Smooth muscle cell (in vitro differentiated cells): ENCODE data around the gene HOXB4. TPM values are rescaled to one million over a fixed set of nuclear protein-coding genes. Genes with fewer than 3 reads are reported as not detected.

ENCODE experiments used
- DNase-seq: peaks from one replicate; lab custom pipeline; 2025; ENCODE audit not compliant: unreplicated experiment; lab: John Stamatoyannopoulos, UW
- H2AFZ ChIP-seq: fragments of 200-600 bp; sonication (generic); 2 replicates; pipeline ENCODE4 v1.6.0; 2016; ENCODE audit warnings: antibody characterized with exemption, low read depth, mild to moderate bottlenecking
- H3F3A ChIP-seq: fragments of 200-600 bp; sonication (generic); 2 replicates; pipeline ENCODE4 v1.6.0; 2017; ENCODE audit warnings: antibody characterized with exemption, low read depth
- H3K27ac ChIP-seq: fragments of 200-600 bp; sonication (generic); 2 replicates; pipeline ENCODE4 v1.5.1; 2016; ENCODE audit warnings: low read depth, mild to moderate bottlenecking
- H3K27me3 ChIP-seq: fragments of 200-600 bp; sonication (generic); 2 replicates; pipeline ENCODE4 v1.6.1; 2016; ENCODE audit warnings: low read depth, mild to moderate bottlenecking
- H3K36me3 ChIP-seq: fragments of 200-600 bp; sonication (generic); 2 replicates; pipeline ENCODE4 v1.5.1; 2016; ENCODE audit warnings: low read depth
- H3K4me1 ChIP-seq: fragments of 200-600 bp; sonication (generic); 2 replicates; pipeline ENCODE4 v1.5.1; 2016; ENCODE audit warnings: low read depth
- H3K4me2 ChIP-seq: fragments of 200-600 bp; sonication (generic); 2 replicates; pipeline ENCODE4 v1.6.0; 2016; ENCODE audit warnings: mild to moderate bottlenecking
- H3K4me3 ChIP-seq: fragments of 200-600 bp; sonication (generic); 2 replicates; pipeline ENCODE4 v1.5.1; 2016; ENCODE audit warnings: mild to moderate bottlenecking
- H3K79me2 ChIP-seq: fragments of 200-600 bp; sonication (generic); 2 replicates; pipeline ENCODE4 v1.6.0; 2016; ENCODE audit warnings: low read depth, mild to moderate bottlenecking
- H3K9ac ChIP-seq: fragments of 200-600 bp; sonication (generic); 2 replicates; pipeline ENCODE4 v1.6.0; 2016; ENCODE audit warnings: low read depth
- H3K9me3 ChIP-seq: fragments of 200-600 bp; sonication (generic); replicated peaks from 2 replicates; pipeline ENCODE4 v1.5.1; 2016; ENCODE audit warnings: low read depth
- H4K20me1 ChIP-seq: fragments of 200-600 bp; sonication (generic); 2 replicates; pipeline ENCODE4 v1.6.0; 2016; ENCODE audit warnings: low read depth
- WGBS: methylation state at CpG from one replicate; pipeline ENCODE4 v1.1.7; 2016; ENCODE audit warnings: low lambda C conversion rate; 5-methylcytosine and 5-hydroxymethylcytosine counted together
- polyA plus RNA-seq: library from polyadenylated mRNA; unstranded; fragments of >200 nt; fragmentation: Nextera tagmentation; extraction: Ambion mirVana; gene quantifications from 2 replicates; pipeline ENCODE4 v1.2.1, GENCODE V29; 2016
- total RNA-seq: library from RNA; depleted of rRNA; stranded (reverse); fragments of >200 nt; gene quantifications from 2 replicates; pipeline ENCODE4 v1.2.3, GENCODE V29; 2014
- TF ChIP-seq, protein P1 (sequence below): fragments of 200-600 bp; sonication (generic); IDR thresholded peaks from 2 replicates; pipeline ENCODE4 v1.5.1; 2017; ENCODE audit warnings: borderline replicate concordance, mild to moderate bottlenecking, antibody characterized with exemption; ENCODE audit not compliant: insufficient read depth, poor library complexity, severe bottlenecking

Gene HOXB4
- total and polyA plus RNA-seq, 2 experiments from 2014 or later: 0.96 to 2.6 TPM

DNA sequence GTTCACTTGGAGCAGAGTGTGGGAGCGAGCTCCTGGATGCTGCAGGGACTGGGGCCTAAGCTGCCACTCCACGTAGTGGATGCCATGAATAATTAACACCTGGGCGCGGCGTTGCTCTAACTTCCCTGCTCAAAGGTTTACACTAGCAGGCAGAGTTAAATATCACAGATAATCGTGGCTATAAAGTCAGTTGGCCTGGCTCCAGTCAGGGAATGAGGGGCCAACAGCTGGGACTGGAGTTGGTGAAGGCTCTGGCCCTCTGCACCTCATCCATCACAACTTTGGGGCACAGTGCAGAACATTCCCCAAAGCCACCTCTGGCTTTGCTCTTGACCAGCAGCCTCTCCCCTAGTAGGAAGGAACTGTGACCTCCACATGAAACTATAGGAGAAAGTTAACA lies 10.9 kb downstream of the HOXB4 start:
- Histone ChIP-seq H2AFZ (no peak overlapping the region), H3K36me3 (no peaks in the 10 kb centered on the region), H3K27me3 (peaks cover 99% of the 10 kb centered on the region), H3K4me2 (no peak overlapping the region), H4K20me1 (peaks cover 100% of the 10 kb centered on the region), H3F3A (no peaks in the 10 kb centered on the region), H3K79me2 (peaks cover 52% of the 10 kb centered on the region), H3K4me3 (no peak overlapping the region), H3K9me3 (no peaks in the 10 kb centered on the region), H3K27ac (no peak overlapping the region), H3K4me1 (peaks cover 10% of the 10 kb centered on the region), H3K9ac (no peak overlapping the region)
- 67% methylated on average over 6 of the region's 6 CpGs for WGBS
- TF ChIP-seq, protein P1, sequence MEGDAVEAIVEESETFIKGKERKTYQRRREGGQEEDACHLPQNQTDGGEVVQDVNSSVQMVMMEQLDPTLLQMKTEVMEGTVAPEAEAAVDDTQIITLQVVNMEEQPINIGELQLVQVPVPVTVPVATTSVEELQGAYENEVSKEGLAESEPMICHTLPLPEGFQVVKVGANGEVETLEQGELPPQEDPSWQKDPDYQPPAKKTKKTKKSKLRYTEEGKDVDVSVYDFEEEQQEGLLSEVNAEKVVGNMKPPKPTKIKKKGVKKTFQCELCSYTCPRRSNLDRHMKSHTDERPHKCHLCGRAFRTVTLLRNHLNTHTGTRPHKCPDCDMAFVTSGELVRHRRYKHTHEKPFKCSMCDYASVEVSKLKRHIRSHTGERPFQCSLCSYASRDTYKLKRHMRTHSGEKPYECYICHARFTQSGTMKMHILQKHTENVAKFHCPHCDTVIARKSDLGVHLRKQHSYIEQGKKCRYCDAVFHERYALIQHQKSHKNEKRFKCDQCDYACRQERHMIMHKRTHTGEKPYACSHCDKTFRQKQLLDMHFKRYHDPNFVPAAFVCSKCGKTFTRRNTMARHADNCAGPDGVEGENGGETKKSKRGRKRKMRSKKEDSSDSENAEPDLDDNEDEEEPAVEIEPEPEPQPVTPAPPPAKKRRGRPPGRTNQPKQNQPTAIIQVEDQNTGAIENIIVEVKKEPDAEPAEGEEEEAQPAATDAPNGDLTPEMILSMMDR: no peak
- DNase-seq: no peak

GRCh38 chr17:48566717-48567116 lies 11.4 kb downstream of the HOXB4 start:
- H3K27ac ChIP-seq: no peak overlapping the region
- TF ChIP-seq, protein P1: no peak
- 44% methylated on average over 2 of the region's 2 CpGs for WGBS

GRCh38 chr17:48565925-48566710 lies 12.0 kb downstream of the HOXB4 start:
- no peak overlapping the region for H3K4me3 ChIP-seq
- no peaks in the 10 kb centered on the region for H3F3A ChIP-seq
- no peak overlapping the region for H3K9ac ChIP-seq
- 76% methylated on average over 3 of the region's 4 CpGs for WGBS
- H3K4me2 ChIP-seq: no peak overlapping the region
- peaks cover 10% of the 10 kb centered on the region for H3K4me1 ChIP-seq
- no peak for DNase-seq
- no peak overlapping the region for H2AFZ ChIP-seq
- H3K36me3 ChIP-seq: no peaks in the 10 kb centered on the region
- H3K27ac ChIP-seq: no peak overlapping the region
- peaks cover 52% of the 10 kb centered on the region for H3K79me2 ChIP-seq
- TF ChIP-seq, protein P1: no peak
- no peaks in the 10 kb centered on the region for H3K9me3 ChIP-seq
- H4K20me1 ChIP-seq: peaks cover 100% of the 10 kb centered on the region
- peaks cover 94% of the 10 kb centered on the region for H3K27me3 ChIP-seq

More at GRCh38 chr17:48566717-48567116, 11.4 kb downstream of the HOXB4 start:
- no peaks in the 10 kb centered on the region for H3K9me3 ChIP-seq
- peaks cover 100% of the 10 kb centered on the region for H4K20me1 ChIP-seq
- peaks cover 52% of the 10 kb centered on the region for H3K79me2 ChIP-seq
- H3K36me3 ChIP-seq: no peaks in the 10 kb centered on the region
- H3F3A ChIP-seq: no peaks in the 10 kb centered on the region
- no peak overlapping the region for H3K4me2 ChIP-seq
- H3K4me3 ChIP-seq: no peak overlapping the region
- DNase-seq: no peak
- no peak overlapping the region for H2AFZ ChIP-seq
- no peak overlapping the region for H3K9ac ChIP-seq
- H3K27me3 ChIP-seq: peaks cover 99% of the 10 kb centered on the region
- H3K4me1 ChIP-seq: peaks cover 10% of the 10 kb centered on the region
